H9 (cell line): ENCODE data around the gene WASF3. TPM values are rescaled to one million over a fixed set of nuclear protein-coding genes. Genes with fewer than 3 reads are reported as not detected.

Experiments
- DNase-seq: peaks from one replicate; pipeline ENCODE4 v3.0.0-alpha.2; 2017
- H2AFZ ChIP-seq: one replicate; pipeline ENCODE4 v1.6.1; 2013; ENCODE audit warnings: mild to moderate bottlenecking, low read length, control low read depth, moderate library complexity
- H2AK5ac ChIP-seq: 2 replicates; pipeline ENCODE4 v1.6.1; 2013; ENCODE audit warnings: low read length, control low read depth, mixed read lengths; ENCODE audit not compliant: insufficient read length
- H2BK120ac ChIP-seq: one replicate; pipeline ENCODE4 v1.6.1; 2013; ENCODE audit warnings: low read depth, mild to moderate bottlenecking, low read length, control low read depth, inconsistent platforms; ENCODE audit not compliant: poor library complexity, severe bottlenecking
- H2BK12ac ChIP-seq: 2 replicates; pipeline ENCODE4 v1.6.1; 2013; ENCODE audit warnings: low read length, control low read depth, mixed read lengths, low read depth; ENCODE audit not compliant: insufficient read length
- H2BK15ac ChIP-seq: 2 replicates; pipeline ENCODE4 v1.6.1; 2013; ENCODE audit warnings: low read depth, low read length, control low read depth
- H2BK20ac ChIP-seq: one replicate; pipeline ENCODE4 v1.6.1; 2013; ENCODE audit warnings: low read depth, mild to moderate bottlenecking, low read length, control low read depth, inconsistent platforms; ENCODE audit not compliant: poor library complexity, severe bottlenecking
- H2BK5ac ChIP-seq: 2 replicates; pipeline ENCODE4 v1.6.1; 2013; ENCODE audit warnings: low read length, control low read depth, mixed read lengths; ENCODE audit not compliant: insufficient read length
- H3K14ac ChIP-seq: 2 replicates; pipeline ENCODE4 v1.6.1; 2013; ENCODE audit warnings: low read length, control low read depth; ENCODE audit not compliant: insufficient read depth
- H3K18ac ChIP-seq: 2 replicates; pipeline ENCODE4 v1.6.1; 2013; ENCODE audit warnings: low read depth, mild to moderate bottlenecking, mixed read lengths, low read length, control low read depth; ENCODE audit not compliant: insufficient read length
- H3K23ac ChIP-seq: 2 replicates; pipeline ENCODE4 v1.6.1; 2013; ENCODE audit warnings: low read length, control low read depth, mixed read lengths, low read depth; ENCODE audit not compliant: insufficient read length
- H3K23me2 ChIP-seq: 2 replicates; pipeline ENCODE4 v1.6.1; 2013; ENCODE audit warnings: low read depth, mild to moderate bottlenecking, mixed read lengths, low read length, control low read depth; ENCODE audit not compliant: insufficient read length, poor library complexity, severe bottlenecking
- H3K27ac ChIP-seq: 2 replicates; pipeline ENCODE4 v1.5.1; 2013; ENCODE audit warnings: low read length, control low read depth, mixed read lengths, low read depth; ENCODE audit not compliant: insufficient read length
- H3K27me3 ChIP-seq: 2 replicates; pipeline ENCODE4 v1.6.1; 2013; ENCODE audit warnings: low read length, control low read depth, inconsistent platforms; ENCODE audit not compliant: insufficient read depth
- H3K4ac ChIP-seq: 2 replicates; pipeline ENCODE4 v1.6.1; 2013; ENCODE audit warnings: low read depth, mild to moderate bottlenecking, control low read depth, inconsistent platforms, low read length, moderate library complexity
- H3K4me1 ChIP-seq: 2 replicates; pipeline ENCODE4 v1.6.1; 2013; ENCODE audit warnings: low read length, control low read depth, inconsistent platforms; ENCODE audit not compliant: insufficient read depth
- H3K4me2 ChIP-seq: 2 replicates; pipeline ENCODE4 v1.6.1; 2013; ENCODE audit warnings: low read length, control low read depth, mixed read lengths; ENCODE audit not compliant: insufficient read length, insufficient read depth
- H3K56ac ChIP-seq: 2 replicates; pipeline ENCODE4 v1.6.1; 2013; ENCODE audit warnings: low read depth, mild to moderate bottlenecking, mixed read lengths, low read length, control low read depth; ENCODE audit not compliant: insufficient read length
- H3K79me1 ChIP-seq: 2 replicates; pipeline ENCODE4 v1.6.1; 2013; ENCODE audit warnings: low read depth, mild to moderate bottlenecking, moderate library complexity, low read length, control low read depth, inconsistent platforms; ENCODE audit not compliant: insufficient read depth, poor library complexity, severe bottlenecking
- H3K79me2 ChIP-seq: 2 replicates; pipeline ENCODE4 v1.6.1; 2013; ENCODE audit warnings: low read length, control low read depth, inconsistent platforms; ENCODE audit not compliant: insufficient read depth
- H3K9ac ChIP-seq: 2 replicates; pipeline ENCODE4 v1.6.1; 2013; ENCODE audit warnings: low read length, control low read depth, mixed read lengths; ENCODE audit not compliant: insufficient read length; ENCODE audit errors: extremely low read depth
- H3K9me3 ChIP-seq: one replicate; pipeline ENCODE4 v1.6.1; 2013; ENCODE audit warnings: low read depth, low read length, inconsistent platforms; ENCODE audit not compliant: control insufficient read depth
- H3T11ph ChIP-seq: one replicate; pipeline ENCODE4 v1.6.1; 2013; ENCODE audit warnings: mild to moderate bottlenecking, low read length, control low read depth, inconsistent platforms
- H4K20me1 ChIP-seq: one replicate; pipeline ENCODE4 v1.6.1; 2013; ENCODE audit not compliant: control insufficient read depth, insufficient read length, insufficient read depth
- H4K5ac ChIP-seq: 2 replicates; pipeline ENCODE4 v1.6.1; 2013; ENCODE audit warnings: low read depth, mild to moderate bottlenecking, mixed read lengths, low read length, control low read depth; ENCODE audit not compliant: insufficient read length
- H4K8ac ChIP-seq: replicated peaks from 2 replicates; pipeline ENCODE4 v1.6.1; 2013; ENCODE audit warnings: low read length, control low read depth, mixed read lengths, low read depth; ENCODE audit not compliant: insufficient read length
- H4K91ac ChIP-seq: 2 replicates; pipeline ENCODE4 v1.6.1; 2013; ENCODE audit warnings: low read depth, mild to moderate bottlenecking, moderate library complexity, mixed read lengths, low read length, control low read depth; ENCODE audit not compliant: insufficient read length
- H3K27ac Mint-ChIP-seq, 3 experiments: 2 replicates in 2 of 3; 3 replicates in 1 of 3; pipeline ENCODE4 v1.8.0; 2020 to 2021; ENCODE audit warnings: mixed read lengths in 3 of 3, mild to moderate bottlenecking in 1 of 3, moderate library complexity in 1 of 3
- H3K27me3 Mint-ChIP-seq: 2 replicates; pipeline ENCODE4 v1.8.0; 2021; ENCODE audit warnings: low read depth, mild to moderate bottlenecking, moderate library complexity, mixed read lengths
- H3K36me3 Mint-ChIP-seq, 3 experiments: 2 replicates in 2 of 3; 3 replicates in 1 of 3; pipeline ENCODE4 v1.8.0; 2020 to 2021; ENCODE audit warnings: low read depth in 3 of 3, mixed read lengths in 3 of 3; ENCODE audit not compliant: insufficient read depth in 1 of 3
- H3K4me1 Mint-ChIP-seq, 2 experiments: 2 replicates each; pipeline ENCODE4 v1.8.0; 2020; ENCODE audit warnings: mixed read lengths in 2 of 2
- H3K4me3 Mint-ChIP-seq, 2 experiments: 2 replicates in 1 of 2; 3 replicates in 1 of 2; pipeline ENCODE4 v1.8.0; 2020 to 2021; ENCODE audit warnings: mild to moderate bottlenecking in 2 of 2, mixed read lengths in 2 of 2, moderate library complexity in 1 of 2
- H3K9me3 Mint-ChIP-seq, 2 experiments: 2 replicates in 1 of 2; 3 replicates in 1 of 2; pipeline ENCODE4 v1.8.0; 2020; ENCODE audit warnings: mild to moderate bottlenecking in 2 of 2, mixed read lengths in 2 of 2, moderate library complexity in 1 of 2
- CTCF ChIP-seq: fragments of 200-600 bp; sonication (generic); conservative IDR thresholded peaks from 3 replicates; pipeline ENCODE4 v1.8.0; 2021; ENCODE audit warnings: antibody characterized with exemption, mild to moderate bottlenecking
- WGBS: extraction: QIAGEN DNeasy Blood & Tissue Kit; methylation state at CpG from one replicate; pipeline ENCODE4 v1.1.7; 2013; ENCODE audit warnings: missing lambda C conversion rate, low lambda C conversion rate, mixed read lengths; ENCODE audit not compliant: insufficient read length; ENCODE audit errors: extremely low coverage; 5-methylcytosine and 5-hydroxymethylcytosine counted together
- total RNA-seq: library from RNA; stranded (reverse); gene quantifications from 2 replicates; pipeline ENCODE4 v1.2.1, GENCODE V29; 2021

The WASF3 gene
- total RNA-seq, 1 experiment from 2014 or later = 22.2 TPM

DNA sequence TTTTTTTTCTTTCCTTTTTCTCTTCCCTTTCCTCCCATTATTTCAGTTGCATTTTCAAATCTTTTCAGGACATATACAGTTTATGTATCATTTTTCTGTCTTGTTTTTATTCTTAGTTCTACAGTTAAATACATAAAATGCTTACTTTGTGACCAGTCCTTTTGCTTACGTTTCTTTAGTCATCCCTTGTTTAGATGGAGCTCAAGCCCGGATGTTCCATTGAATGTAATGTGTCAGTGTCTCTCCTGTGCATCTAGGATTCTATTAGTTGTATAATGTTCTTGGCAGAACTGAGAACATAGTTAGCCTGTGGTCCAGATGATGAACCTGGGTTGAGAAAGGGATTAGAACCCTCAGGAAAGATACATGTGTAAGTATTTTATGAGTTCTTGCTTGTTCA lies 17.8 kb downstream of the WASF3 start:
- Histone ChIP-seq H3K4ac (no peak overlapping the region), H3K27me3 (no peaks in the 10 kb centered on the region), H3K14ac (no peak overlapping the region), H3K23ac (no peak overlapping the region), H4K91ac (no peak overlapping the region), H2BK15ac (no peak overlapping the region), H3K56ac (no peak overlapping the region), H3K18ac (no peak overlapping the region), H4K20me1 (no peaks in the 10 kb centered on the region), H3T11ph (no peak overlapping the region), H3K4me2 (no peak overlapping the region), H2BK12ac (no peak overlapping the region), H2AFZ (no peak overlapping the region), H3K4me1 (no peaks in the 10 kb centered on the region), H2BK5ac (no peak overlapping the region), H3K79me1 (no peaks in the 10 kb centered on the region), H2BK20ac (no peak overlapping the region), H3K23me2 (no peaks in the 10 kb centered on the region), H4K8ac (no peak overlapping the region), H4K5ac (no peak overlapping the region), H2BK120ac (no peak overlapping the region), H2AK5ac (no peak overlapping the region), H3K9ac (no peak overlapping the region), H3K27ac (no peak overlapping the region), H3K9me3 (no peaks in the 10 kb centered on the region), H3K79me2 (peaks cover 3% of the 10 kb centered on the region; the same call in 1 of the 2 replicates)
- no peak for DNase-seq
- peaks cover 21 to 22% of the 10 kb centered on the region in 2 experiments for H3K9me3 Mint-ChIP-seq
- H3K4me1 Mint-ChIP-seq = no peaks in the 10 kb centered on the region
- H3K27ac Mint-ChIP-seq = no peak overlapping the region
- H3K27me3 Mint-ChIP-seq = no peaks in the 10 kb centered on the region
- peaks cover 0 to 31% (median 29%) of the 10 kb centered on the region in 3 experiments for H3K36me3 Mint-ChIP-seq
- H3K4me3 Mint-ChIP-seq = no peak overlapping the region
- WGBS = no CpG with 5 or more reads among the region's 2 CpGs
- TF ChIP-seq CTCF = no peak
